ENCODE measurements around the gene LY9.
A peak's percentile ranks its signal among the peaks of the same experiment; 100 is the strongest.

The LY9 gene

DNA sequence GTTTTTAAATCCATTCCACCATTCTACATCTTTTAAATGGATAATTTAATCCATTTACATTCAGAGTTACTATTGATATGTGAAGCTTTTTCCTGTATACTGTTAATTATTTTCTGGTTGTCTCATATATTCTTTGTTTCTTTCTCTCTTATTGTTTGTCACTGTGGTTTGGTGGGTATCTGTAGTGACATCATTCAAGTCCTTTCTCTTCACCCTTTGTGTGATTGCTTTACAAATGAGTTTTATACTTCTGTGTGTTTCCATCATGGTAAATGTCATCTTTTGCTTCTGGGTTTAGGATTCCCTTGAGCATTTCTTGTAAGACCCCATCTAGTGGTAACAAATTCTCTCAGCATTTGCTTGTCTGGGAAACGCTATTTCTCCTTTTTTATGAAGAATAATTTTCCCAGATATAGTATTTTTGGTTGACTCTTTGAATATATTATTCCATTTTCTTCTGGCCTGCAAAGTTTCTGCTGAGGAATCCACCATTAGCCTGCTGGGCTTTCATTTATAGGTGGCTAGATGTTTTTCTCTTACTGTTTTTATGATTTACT lies 10.2 kb downstream of the LY9 start:
- no peak for DNase-seq

DNA sequence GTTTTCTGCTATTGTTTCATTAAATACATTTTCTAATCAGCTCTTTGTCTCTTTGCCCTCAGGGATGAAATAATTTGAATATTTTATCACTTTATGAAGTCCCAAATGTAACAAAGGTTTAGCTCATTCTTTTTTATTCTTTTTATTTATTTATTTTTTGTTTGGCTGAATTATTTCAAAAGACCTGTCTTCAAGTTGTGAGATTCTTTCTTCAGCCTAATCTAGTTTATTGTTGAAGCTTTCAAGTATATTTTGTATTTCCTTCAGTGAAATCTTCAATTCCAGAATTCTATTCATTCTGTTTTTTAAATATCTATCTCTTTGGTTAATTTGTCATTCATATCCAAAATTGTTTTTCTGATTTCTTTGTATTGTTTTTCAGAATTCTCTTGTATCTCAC lies 10.8 kb downstream of the LY9 start:
- no peak for DNase-seq

DNA sequence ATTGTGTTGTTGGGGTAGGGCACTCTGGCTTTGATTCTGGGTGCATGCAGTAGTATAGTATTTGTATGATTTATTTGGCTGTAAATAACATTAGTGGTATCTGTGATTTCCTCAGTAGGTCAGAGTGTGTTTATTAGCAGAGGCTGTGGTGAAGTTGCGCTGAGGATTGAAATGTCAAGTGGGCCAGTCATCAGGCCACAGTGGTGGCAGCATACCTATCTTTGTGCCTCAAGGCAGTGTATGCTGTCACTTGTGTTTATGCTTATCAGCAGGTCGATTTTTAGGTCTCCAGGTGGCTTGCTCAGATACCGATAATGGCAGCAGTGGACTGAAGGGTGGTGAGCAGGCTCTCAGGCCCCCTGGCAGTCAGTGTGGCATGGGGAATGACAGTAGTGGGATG lies 11.3 kb downstream of the LY9 start:
- no peak for DNase-seq

DNA sequence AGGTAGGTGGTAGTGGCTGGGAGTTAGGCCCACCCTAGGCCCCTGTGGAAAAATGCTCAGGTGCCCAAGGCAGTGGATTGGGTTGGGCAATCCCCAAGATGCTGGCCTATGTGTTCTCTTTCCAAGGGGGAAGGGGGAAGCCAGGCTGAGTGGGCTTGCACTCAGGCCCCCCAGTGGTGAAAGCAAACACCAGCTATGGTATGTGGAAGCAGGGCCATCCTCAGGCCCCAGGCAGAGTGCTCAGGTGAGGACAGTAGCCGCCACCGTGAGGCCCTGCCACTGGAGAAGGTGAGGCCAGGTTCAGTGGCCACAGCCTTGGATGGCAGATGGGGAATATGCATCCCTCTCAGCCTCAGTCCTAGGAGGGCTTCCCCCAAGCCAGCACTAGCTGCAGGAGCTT lies 11.8 kb downstream of the LY9 start:
- no peak for DNase-seq

DNA sequence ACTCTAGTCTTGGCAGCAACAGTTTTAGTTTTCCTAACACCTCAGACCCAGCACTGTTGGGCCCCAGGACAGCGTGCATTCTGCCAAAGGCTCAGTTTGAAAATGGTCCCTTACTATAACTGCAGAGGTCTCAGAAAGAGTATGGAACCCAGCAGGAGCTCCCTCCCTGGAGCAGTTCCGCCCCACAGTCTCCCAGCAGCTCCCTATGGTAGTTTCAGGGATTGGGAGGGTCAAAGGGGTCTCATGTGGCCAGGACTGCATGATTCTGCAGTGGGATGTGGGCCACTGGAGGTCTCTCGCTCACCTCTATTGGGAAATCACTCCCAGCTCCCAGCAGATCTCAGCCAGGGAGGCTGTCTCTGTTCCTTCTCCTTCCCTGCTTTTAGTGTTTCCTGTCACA lies 12.3 kb downstream of the LY9 start:
- DNase-seq: no peak

DNA sequence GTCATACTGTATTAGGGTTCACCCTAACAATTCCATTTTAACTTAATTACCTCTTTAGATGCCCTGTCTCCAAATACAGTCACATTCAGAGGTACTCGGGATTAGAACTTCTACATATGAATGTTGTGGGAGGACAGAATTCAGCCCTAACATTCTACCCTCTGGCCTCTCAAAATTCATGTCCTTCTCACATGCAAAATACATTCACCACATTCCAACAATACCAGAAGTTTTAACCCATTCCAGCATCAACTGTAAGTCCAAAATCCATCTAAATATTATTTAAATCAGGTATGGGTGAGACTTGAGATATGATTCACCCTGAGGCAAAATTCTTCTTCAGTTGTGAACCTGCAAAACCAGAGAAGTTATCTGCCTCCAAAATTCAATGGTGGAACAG lies 14.5 kb downstream of the LY9 start:
- DNase-seq: no peak

DNA sequence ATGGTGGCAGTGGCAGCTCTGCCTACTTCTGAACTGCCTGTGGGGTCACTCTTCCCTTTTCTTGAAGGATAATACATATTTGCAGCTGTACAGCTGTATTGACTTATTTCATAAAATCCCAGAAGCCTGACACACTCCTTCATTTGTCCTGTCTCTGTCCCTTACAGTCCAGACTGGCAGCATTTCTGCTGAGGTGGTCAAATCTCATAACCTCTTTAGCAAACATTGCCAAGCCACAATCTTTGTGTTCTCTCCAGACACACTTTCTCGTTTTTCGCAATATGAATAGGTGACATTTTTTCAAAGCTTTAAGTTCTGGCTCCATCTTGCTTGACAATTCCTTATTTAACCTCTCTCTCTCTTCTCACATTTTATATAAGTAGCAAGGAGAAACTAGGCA lies 15.2 kb downstream of the LY9 start:
- no peak for DNase-seq

DNA sequence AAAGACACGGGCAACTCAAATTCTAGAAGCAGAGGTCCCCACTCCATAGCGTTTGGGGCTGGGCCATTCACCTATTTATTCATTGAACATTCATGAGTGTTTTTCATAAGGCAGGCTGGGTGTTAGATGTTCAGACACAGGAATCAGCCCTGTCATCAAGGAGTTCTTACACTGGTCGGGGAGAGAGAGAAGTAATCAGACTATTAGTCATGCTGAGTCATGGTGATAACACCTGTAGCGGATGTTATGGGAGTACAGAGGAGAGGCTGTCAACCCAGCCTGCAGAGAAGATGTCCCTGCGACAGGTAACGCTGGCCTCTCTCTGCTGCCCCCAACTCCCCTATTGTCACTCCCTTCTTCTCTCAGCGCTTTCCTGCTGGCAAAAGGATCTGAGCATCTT lies 17.2 kb downstream of the LY9 start:
- DNase-seq: no peak

DNA sequence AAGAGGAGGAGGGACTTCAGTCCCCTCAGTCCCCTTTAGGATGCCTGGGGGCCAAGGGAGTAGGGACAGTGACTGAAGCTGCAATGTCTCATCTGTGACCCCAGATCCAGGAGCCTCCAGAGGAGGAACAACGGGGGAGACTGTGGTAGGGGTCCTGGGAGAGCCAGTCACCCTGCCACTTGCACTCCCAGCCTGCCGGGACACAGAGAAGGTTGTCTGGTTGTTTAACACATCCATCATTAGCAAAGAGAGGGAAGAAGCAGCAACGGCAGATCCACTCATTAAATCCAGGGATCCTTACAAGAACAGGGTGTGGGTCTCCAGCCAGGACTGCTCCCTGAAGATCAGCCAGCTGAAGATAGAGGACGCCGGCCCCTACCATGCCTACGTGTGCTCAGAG lies 18.3 kb downstream of the LY9 start:
- DNase-seq: no peak

DNA sequence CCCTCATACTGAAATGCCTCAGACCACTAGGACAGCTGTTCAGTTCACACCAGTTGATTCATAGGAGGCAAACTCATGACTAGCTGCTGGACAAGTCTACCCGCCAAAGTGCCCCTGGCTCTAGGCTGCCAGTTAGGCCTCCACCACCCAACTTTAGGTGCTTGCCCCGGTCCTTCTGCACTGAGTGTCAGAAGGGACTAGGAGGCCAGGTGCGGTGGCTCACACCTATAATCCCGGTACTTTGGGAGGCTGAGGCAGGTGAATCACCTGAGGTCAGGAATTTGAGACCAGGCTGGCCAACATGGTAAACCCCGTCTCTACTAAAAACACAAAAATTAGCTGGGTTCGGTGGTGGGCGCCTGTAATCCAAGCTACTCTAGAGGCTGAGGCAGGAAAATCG lies 18.9 kb downstream of the LY9 start:
- no peak for DNase-seq

DNA sequence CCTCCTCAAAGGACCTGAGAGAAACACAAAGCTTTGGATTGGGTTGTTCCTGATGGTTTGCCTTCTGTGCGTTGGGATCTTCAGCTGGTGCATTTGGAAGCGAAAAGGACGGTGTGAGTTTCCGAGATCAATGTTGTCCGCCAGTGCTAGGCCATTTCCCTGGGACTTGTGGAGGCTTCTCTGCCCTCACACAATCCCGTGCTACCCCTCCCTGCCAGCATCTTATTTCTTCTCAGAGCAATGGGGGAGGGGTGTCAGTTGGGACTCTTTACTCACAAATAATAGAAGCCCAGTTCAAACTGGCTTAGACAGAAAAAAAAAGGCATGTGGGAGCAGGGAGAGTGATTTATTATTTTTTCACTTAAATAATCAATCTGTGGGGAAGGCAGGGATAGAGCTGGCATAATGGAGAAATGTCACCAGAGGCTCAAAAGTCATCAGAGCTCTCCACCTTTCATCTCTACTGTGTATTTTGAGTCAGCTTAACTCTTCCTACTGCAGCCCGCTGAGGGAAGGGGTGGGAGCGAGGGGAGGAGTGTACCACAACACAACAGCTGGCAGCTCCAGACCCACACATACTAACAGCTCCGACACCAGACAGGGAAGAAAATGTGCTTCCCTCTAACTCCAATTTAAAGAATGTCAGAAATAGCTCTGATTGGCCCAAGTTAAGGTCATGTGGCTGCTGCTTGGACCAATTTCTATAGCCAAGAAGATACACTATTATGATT lies 22.4 kb downstream of the LY9 start:
- DNase-seq: no peak

DNA sequence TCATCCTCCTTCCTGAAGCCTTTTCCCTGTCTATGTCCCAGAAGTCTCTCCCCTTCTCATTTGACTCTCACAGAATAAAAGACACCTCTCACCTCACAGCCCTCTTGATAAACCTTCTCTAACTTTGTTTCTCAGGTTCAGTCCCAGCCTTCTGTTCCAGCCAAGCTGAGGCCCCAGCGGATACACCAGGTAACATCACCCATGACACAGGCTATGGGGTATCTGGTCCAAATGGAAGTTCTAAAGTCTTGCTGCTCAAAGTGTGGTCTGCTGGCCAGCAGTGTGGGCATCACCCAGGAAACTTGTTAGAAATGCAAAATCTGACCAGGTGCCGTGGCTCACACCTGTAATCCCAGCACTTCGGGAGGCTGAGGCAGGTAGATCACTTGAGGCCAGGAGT lies 23.2 kb downstream of the LY9 start:
- DNase-seq: no peak

DNA sequence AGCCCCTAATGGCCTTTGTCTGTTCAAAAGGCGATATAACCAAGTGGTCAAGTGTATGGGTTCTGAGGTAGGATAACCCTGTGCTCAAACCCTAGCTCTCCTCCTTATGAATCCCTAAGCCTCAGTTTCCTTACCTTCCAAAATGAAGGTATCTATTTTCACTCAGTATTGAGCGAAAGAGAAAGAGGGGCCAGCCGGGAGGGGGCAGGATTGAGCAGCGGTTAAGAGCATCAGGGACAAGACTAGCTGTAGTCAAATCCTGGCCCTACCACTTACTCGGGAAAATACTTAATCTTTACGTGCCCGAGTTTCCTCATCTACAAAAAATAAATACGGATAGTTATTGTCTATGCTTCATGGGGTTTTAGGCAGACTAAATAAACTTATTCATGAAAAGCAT lies 25.7 kb downstream of the LY9 start:
- DNase-seq: no peak

DNA sequence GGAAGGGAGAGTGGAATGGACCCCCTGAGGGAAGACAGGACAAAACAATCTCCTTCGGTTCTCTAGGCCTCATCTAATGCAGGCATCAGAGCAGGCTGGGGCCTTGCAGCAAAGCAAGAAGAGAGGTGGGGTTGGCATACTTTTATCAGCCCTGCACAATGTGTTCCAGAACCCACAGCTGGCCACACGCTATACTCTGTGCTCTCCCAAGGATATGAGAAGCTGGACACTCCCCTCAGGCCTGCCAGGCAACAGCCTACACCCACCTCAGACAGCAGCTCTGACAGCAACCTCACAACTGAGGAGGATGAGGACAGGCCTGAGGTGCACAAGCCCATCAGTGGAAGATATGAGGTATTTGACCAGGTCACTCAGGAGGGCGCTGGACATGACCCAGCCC lies 27.3 kb downstream of the LY9 start:
- DNase-seq: no peak

DNA sequence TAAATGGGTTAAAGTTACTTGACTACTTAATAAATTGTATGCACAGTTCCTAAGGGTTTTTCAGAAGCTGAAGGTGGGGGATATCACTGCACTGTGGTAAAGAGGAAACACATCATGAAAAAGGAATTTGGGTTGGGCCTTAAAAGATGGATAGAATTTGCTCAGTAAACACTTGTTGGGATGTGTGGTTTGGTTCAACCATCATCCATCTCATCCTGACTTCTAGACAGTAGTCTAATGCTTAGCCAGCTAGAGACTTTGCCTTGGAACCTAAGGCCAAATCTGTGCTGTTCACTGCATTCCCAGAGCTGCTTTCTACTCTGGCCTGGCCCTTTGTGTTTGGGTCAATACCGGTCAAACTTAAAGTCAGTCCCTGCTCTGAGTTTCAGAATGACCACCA lies 30.6 kb downstream of the LY9 start:
- DNase-seq: no peak

DNA sequence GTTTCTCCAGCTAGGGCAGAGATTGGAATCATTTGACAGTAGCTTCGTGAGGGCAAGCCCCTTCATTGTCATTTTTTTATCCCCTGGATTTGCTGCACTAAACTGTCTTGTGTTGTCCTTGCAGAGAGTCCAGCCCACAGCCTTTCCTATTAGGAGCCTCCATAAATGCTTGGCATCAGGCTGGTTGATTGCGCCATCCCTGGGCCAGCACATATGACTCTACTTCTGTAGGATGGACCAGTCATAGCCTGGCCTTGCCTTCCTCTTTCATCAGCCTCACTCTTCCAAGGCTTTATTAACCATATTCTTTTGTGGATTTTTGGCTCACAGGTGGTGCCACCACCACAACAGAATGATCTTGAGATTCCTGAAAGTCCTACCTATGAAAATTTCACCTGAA lies 31.4 kb downstream of the LY9 start:
- no peak for DNase-seq

DNA sequence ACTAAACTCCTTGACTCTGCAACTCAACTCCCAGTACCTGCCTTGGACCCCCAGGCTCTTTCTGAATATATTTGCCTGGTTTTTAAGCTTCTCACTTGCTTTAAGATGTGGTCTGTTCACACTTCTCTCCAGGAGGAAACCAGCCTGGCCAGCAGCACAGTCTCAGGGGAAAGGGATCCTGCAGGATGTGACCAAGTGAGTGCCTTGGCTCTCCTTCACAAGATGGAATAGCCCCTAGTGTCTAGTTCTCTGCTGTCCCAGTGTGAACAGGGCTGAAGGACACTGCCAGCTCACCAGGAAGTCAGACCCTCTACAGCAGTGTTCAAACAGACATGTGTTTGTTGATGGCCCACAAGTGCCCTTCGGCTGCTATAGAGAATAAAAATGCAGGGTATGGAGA lies 33.8 kb downstream of the LY9 start:
- no peak for DNase-seq

DNA sequence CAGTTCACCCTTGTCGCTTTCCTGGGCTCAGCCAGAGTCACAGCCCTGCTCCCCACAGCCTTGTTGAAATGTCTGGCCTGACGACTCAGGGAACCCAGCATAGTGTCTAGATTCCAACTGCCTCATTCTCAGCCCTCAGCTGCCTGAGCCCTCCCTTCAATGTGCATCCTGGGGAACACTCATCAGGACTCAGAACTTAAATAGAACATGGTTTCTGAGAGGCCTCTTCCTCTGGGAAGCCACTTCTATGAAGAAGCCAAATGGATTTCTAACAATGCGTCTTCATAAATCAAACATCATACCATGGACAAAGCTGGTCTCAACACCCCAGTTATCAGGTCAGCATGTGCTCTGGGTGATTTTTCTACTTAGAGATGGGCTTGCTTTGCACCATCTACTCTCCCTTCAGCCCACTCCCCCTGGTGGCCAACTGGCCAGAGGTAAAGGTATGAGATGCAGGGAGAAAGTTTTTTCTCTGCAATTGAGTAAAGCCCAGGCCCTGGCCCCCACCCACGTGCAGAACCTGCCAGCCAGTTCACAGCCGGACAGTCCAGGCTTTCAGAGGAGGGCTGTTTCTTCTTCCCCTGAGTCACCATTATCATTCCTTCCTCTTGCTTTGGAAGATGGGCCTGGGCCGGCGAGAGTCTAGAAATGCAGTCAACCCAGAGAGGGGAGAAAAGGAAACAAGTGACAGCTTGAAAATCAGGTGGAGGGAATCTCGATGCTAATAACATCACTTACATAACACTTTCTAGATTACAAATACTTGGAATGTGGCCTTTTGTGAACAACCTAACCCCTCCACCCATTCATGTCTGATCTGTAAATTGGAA lies 34.6 kb downstream of the LY9 start:
- peak; percentile 91 for DNase-seq

DNA sequence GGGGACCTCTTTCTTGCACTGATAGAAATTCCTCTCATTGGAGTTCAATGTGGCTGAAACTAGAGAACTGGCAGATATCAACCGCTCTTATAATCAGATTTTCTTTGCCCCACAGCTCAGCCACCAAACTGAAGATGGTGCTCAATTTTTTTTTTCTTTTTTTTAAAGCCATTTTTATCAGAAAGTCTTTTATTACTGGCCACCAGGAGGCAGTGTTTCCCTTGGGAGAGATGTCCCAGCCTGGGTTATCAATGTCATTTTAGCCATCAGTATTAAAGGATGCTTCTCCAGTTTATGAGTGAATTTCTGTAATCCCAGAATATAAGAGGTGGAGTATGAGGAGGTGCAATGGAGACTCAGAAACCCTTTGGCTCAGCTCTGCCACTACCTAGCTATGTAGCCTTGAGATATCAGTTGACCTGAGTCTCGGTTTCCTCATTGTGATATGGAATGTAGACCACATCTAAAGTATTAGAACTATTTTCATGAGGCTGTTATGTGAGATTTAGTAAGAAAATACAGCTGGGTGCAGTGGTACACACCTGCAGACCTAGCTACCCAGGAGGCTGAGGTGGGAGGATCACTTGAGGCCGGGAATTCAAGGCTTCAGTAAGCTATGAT lies 39.1 kb downstream of the LY9 start:
- DNase-seq: no peak

DNA sequence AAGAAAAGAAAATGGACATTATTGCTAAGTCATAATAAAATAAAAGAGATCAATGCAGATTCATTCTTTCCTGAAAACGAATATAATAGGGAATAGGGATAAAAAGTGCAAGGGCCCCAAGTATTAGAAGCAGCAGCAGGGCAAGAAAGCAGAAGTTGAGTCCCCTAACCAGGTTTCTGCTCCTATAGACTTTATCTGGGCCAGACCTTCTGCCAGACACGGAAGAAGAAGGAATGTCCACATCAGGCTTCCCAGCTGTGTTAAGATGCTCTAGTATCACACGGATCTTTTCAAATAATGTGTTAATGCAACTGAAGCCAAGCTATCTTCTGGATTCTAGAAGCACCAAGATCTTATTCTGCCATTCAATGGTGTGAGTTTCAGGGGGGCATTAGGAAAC lies 39.8 kb downstream of the LY9 start:
- DNase-seq: no peak

DNA sequence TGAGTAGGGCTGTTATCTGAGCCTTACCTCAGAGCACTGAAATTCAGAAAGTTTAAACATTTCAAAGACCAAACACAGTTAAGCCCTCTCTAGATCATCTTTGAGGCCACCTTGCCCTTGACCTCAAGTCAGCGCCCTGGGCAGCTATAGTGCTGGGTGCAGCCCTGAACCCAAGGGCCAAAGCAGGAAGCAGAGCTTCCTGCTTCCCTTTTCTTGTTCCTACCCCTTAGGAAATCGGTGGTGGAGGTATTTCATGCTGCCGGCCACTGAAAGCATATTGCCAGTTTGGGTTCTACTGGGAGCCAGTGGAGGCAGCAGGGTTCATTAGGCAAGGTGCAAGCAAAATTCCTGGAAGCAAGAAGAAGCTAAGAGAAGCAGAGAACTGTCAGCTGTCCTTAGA lies 40.6 kb downstream of the LY9 start:
- DNase-seq: no peak

DNA sequence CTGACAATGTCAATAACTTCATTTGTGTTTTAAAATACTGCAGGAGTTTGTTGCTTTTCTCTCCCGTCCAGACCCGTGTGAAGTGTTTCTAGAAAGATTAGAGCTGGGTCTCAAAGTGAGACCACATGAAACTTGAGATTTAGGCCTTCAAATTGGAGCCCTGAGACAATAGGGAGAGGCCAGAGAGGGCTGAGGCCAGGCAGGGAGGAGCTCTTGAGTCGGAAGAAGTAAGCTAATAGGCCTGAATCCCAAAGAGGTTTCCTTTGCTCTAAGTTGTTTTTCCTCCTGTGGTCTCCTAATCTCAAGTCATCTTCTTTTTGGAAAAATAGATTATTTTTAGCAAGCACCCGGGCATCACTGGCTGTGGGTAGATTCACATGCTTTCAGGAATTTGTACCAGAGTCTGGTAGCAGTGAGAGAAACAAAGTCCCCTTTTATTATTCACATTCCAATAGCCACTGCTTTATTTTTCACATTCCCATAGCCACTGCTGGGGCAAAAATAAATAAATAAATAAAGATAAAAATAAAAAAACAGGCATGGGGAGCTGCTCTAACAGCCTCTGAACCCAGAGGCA lies 41.1 kb downstream of the LY9 start:
- DNase-seq: no peak

DNA sequence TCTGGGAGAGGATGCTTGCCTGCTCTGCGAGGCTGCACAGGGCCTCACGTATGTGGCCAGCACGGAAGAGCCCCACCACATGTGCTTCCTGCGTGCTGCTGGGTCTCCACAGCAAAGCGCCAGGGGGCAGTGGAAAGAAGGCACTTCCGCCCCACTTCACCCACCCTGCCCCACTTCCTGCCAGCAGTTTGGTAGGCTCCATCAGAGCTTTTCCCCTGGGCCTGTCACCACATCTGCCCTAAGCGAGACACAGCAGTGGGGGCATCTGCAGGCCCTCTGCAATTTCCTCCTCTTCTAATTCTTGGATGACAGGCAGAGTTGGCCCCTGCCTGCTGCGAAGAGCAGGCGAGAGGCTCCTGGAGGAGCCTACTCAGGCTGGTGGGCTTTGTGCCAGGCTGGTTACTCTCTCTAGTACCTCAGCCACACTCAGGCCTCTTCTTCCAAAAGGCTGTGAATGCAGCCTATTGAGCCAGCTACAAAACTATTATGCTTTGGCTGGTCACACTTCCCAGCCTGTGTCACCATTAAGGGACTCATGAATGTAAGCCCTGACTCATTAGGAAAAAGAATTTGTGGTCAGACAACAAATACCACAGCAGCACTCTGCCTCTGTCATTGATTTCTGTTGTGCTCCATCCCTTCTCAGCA lies 41.7 kb downstream of the LY9 start:
- peak; percentile 91 for DNase-seq

Data from activated effector memory CD4-positive, alpha-beta T cell treated with anti-CD3 and anti-CD28 coated beads, Interleukin-2, amount 50 U/mL, for 16 hours (primary cell).